Measurements from ENCODE around the gene HS6ST3.

DNA sequence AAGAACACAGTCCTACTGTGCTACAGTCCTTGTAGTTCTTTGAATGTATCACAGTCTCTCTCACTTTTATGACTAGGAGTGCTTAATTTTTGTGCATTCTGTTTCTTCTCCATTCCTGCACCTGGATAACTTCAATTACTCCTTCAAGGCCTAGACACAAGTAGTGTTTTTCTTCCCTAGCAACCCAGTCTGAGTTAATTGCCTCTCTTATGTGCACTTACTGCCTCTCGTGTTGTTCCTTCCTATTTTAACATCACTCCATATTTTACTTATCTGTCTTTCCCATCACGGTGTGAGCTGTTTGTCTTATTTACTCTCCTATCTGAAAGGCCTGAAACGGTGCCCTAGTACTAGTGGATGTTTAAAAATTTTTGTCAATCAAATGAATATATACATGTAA is 101.5 kb downstream of the HS6ST3 start:
- TF ChIP-seq CTCF (IDR thresholded peaks at IDR 0.05; ENCODE audit: poor library complexity) (no peak), EZH2phosphoT487 (IDR thresholded peaks at IDR 0.05; ENCODE audit: low read depth, severe bottlenecking, unreplicated experiment) (no peak), EZH2 (IDR thresholded peaks at IDR 0.05; ENCODE audit: borderline replicate concordance) (no peak)

All from hepatocyte (in vitro differentiated cells).